Measurements from ENCODE around the gene JAZF1.

JAZF1 gene

DNA sequence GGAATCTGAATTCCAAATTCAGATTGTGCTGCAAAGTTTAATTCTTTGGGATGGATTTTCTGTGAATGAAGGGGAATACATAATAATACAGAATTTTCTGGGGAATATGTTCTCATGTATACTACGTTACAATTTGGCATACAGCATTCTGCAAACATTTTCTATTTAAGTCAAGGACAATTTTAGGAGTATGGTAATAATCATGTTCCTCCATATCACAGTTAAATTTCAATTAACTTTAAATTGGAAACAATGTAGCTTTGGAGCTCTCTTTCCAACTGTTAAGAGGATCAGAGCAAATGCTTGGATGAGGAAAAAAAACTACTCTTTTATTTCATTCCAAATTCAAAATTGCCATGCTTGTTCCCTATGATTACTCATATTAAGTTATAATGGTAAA is 217.5 kb downstream of the JAZF1 start:
- FAIRE-seq = no peak

DNA sequence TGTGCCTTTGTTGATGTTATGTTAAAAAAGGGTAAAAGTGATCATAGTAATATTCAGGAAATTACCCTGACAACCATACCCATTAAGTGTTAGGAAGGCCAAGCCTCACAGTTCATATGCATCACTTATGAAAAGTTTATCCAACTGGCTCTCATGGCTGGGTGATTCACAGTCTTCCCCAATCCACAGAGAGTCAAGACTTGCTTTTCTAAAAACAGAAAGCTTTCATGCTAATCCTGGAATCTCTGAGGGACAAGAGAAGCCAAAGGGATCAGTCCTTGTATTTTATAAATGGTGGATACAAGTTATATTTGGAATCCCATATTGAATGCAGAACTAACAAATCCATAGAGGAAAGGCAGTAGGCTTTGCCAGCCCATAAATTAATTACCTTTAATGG is 218.3 kb downstream of the JAZF1 start:
- FAIRE-seq = no peak

DNA sequence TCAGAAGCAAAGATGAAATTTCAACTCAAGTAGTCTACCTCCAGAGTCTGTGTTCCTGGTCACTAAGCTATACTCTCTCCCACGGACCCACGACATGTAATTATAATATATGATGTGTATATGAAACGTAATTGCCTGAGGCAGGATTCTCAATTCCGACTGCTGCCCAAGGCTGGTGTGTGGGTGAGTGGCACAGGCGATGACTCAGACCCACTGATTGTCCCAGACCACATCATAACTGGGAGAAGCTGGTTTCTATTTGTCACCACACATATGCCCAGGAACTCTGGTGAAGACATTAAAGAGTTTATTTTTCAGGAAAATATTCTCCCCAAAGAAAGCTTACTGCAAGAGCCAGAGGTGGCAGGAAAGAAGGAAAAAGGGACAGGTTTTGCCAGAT is 219.3 kb downstream of the JAZF1 start:
- no peak for FAIRE-seq

DNA sequence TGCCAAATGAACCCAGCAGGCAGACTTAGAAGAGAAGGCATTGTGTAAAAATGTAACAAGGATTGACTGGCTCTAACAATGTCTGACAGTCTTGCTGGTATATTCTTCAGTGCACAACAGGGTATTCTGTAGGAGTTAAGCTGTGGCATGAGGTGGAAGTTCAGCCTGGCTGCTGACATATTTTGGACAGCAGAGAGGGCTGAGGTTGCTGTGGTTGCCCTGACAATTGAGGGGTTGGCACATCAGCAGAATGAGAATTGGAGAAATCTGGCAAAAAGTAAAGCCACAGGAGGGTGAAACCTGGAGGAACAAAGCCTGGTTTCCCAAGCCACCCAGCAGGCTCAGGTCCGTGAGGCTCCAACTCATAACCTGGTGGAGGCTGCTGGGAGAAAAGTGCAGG is 220.2 kb downstream of the JAZF1 start:
- no peak for FAIRE-seq

DNA sequence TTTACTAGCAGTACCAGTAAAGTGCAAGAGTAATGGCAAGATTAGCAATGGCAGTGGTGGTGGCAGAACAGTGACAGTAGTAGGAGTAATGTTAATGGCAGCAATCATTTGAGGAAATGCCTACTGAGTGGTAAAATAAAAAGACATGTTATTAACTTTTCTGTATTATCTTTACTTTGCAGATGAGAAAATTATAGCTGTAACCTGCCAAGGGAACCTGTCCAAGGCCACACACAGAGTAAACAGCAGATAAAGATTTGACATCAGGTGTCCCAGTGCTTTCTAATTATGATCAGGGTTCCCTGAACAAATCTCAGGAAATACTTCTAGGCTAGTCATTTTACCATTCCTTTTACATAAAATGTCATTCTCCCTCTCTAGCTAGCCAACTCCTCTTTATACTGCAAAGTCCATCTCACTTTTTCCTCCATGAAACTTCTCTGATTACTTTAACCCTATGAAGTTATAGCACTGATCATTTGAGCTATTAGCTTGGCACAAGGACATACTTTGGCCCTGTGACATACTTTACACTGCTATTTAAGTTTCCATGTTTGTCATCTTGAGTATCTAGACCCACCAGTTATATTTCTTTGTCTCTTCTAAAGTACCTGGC is 221.6 kb downstream of the JAZF1 start:
- no peak for FAIRE-seq

DNA sequence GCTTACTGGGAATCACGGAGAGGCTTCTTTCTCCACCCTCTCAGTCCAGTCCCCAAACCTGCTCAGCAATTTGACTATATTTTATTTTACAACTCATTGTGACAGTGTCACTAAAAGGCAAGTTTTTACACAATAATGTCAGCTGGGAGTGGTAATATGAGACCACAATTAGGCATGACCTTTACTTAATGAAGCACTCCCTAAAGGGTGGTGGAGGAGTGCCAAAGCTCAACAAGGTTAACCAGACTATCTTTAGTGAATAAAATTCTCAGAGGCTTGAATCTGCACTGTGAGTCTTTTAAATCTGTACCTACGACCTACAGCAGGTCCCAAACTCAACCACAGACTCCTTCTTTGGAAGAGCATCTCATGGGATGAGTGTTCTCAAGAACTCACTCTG is 225.0 kb downstream of the JAZF1 start:
- no peak for FAIRE-seq

DNA sequence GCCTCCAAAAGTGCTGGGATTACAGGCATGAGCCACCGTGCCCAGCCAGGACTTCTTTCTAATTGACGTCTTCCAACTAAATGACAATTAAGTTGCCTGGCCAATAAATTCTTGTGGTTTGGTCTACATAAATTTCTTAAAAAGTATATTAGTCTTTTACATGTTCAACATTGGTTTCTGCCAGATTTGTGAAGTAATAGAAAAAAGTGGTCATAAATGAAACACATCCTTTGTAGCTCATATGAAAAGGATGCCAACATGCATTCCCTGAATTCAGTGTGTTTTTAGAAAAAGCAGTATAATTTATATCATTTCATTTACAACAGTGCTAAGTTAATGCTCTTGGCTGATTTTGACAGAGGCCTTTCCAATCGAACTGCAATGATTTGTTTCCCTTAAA is 225.6 kb downstream of the JAZF1 start:
- FAIRE-seq = no peak

DNA sequence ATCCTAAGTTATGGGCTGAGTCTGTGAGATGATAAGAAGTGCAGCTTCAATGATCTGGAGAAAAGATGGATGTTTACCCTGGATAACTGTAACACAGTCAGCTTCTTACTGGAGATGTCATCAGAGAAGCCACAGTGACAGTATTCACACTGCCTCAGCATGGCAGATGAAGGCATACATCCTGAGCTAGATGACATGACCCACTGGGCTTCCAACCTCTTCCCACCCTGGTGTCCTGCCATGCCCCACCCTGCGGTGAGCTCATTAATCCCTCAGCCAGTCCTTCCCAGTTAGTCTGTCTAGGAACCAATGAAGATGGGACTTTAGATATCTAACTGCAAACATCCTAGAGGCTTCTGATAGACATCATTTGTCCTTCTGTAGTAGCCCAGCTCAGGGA is 226.8 kb downstream of the JAZF1 start:
- no peak for FAIRE-seq

DNA sequence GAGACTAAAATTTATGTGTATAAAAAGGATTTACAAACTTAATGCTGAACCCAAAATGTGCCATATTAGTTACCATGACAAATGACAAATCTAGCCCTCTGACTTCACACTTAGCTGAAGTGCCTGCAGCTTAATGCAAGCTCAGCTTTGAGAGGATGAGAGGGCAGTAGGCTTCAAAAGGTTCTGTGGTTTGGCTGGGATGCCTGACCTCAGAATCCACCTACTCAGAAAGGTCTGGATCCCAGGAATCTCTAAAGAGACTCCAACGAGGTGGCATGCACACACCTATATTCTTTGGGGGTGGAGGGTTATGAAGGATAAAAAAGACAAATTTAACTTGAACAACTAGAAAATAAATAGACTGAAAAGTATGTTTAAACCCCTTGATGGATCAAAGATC is 227.2 kb downstream of the JAZF1 start:
- no peak for FAIRE-seq

DNA sequence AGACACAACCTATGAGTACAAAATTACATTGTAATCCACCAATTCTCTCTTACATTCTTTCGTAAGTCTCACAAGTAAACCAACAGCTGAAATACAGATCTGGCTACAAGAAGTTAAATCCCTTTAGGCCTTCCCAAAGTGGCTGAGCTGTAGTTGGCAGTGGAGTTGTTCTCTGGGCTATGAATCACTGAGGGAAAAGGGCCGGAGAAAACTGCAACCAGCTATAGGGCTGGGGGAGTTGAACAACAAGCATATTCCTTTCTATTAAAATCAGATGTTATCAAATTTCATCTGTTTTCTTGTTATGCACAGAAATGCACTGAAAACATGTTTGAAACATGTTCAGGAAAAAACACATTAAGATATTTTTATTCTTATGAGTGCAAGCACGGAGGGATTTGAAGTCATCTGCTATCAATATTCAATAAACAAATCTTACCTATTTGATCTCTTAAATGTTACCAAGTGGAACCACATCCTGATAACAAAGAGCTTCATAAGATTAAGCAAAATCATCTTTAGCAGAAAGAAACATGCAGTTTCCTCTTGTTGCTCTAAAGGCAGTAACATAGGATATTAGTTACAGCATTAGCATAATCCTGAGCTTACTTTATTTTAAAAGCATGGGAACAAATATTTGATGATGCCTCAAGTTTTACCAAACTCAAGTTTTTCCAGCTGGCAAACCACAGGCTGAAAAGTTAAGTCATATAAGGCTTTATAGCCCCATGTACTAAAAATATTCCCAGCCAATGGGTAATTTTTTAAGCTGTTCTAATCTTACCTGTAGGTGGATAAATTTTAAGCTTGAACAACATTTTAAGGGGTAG is 227.9 kb downstream of the JAZF1 start:
- FAIRE-seq = no peak

DNA sequence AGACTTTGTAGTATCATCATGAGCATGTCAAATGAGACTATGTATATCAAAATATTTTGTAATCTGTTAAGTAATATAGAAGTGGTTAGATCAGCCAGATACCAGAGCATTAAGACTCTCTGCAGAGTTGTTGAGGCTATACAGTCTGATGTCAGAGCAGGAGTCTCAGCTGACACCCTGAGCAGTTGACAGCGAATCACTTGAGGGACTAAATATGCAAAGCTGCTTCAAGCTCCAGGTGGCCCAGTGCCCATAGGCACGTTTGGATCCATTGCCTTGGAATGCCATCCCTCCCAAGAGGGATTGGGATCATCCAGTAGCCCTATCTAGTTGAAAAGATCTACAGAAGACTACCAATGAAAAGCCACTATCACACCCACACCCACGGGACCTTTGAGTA is 230.5 kb downstream of the JAZF1 start:
- FAIRE-seq = no peak

DNA sequence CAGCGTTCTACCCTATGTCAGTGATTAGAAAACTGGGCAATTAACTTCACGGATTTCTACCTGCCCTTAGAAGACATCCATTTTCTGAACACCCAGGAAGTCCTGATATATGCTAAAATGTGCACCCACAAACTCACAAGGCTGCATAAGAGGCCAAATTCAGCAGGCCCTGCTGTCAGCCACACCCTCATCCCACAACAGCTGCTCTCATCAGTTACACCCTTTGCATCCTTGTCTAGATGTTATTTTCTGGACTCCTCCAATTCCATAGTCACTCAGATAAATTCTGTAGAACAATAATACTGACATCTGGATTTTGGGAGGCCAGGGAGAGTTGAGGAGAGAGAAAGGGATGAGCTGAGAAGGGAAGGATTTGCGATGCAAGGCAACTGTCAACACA is 231.7 kb downstream of the JAZF1 start:
- no peak for FAIRE-seq

DNA sequence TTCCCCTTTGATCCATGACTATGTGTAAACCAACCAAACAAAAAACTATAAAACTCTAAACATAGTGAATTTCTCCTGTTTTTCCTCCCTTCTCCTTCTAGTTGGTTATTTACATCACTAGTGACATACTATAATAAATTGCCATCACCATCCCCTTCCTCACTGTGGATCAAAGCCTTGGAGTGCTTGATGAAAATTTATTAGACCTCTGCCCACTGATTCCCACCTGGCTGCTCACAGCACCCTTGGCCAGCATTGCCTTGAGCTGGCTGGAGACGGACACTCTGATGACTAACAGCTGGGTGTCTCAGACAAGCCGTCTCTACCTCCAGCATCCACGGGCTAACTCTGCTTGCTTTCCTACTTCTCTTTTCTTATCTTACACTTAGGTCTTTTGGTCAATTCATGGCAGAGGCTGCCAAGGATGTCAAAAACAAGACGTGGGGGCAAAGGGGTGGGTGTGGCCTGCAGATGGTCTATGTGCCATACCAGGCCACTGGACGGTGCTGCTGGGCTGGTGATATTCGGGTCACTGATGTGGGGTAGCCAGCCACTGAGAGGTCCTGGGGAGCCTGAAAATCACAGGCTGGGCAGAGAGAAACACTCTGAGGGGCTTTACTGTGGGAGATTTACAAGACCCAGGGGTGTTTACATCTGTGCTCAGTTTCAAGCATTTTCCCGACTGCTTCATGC is 232.9 kb downstream of the JAZF1 start:
- no peak for FAIRE-seq

DNA sequence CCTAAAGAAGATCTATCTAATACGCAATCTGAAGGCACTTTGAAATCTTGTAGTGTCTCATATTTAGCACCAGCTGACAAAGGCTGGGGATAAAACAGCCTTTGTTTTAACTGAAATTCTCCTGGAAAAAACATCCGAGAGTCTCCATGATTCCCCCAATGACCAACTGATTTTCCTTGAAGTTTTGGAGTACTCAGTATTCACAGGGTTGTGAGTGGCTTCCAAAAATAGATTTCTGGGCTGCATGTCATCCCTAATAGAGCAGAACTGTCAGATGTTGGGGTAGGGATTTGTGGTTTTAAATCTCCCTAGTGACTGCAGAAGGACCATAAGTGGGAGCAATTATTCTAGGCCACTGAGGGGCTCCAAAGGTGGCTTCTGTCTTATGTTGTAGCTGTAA is 234.2 kb downstream of the JAZF1 start:
- no peak for FAIRE-seq

DNA sequence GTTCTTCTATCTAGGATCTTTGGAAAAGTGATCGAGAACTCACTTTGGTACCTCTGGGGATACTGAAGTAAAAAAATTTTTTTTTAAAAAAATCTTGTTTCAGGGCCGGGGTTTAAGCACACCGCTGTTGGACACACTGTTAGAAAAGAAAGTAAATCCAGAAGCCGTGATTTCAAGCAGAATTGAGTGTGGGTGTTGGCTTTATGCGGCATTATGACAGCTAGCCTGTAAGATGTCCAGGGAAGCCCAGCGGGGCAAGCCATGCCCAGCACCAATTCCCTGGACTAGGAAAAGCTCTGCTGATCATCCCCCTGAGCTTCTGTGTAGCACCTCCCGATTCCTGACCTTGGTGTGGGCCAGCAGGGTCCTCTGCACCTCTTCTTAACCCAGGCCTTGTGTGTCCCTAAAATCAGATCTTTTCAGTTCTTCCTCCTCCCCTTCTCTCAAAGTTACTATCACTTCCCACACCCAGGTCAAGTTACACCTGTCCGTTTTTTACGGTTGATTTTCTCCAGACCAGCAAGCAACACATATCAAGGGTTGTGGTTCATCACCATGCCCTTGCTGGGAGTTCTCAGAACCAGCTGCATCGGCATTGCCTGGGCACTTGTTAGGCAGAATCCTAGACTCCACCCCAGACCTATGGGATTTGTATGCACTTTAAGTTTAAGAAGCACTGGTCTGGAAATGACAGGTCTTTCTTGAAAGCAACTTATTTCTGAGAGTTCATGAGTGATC is 235.4 kb downstream of the JAZF1 start:
- FAIRE-seq = no peak

DNA sequence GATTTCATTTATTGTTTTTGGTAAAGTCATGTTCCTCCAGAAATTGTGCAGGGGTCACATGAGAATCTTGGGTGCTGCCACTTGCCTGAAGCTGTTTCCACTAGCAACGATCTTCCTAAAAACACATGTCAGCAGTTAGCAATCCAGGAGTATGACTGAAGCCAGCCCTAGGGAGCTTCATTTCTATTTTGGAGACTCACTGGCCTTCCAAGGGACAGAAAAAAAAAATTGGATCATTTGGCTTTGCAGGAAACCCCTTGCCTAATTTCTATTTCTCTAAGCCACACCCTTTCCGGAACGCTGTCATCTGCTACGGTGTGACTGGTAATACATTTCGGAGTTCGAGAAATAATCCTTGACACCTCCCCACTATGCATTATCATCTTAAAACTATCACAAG is 236.0 kb downstream of the JAZF1 start:
- no peak for FAIRE-seq

DNA sequence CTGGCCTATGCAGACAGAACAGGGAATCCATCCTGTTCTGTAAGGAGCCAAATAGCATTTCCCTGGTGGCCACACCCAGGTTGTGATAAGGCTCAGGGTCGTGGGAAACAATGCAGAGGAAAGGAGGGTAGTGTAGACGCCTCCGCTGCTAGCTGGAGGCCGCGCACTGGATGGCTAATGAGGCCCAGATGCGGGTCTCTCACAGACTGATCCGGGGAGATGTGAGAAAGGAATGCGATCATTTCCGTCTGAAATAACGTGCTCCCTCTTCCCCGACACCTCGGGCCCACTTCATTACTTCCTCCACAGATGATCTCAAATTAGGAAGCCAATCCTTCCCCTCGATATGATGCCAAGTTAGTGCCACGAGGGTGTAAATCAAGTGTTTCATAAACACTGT is 237.4 kb downstream of the JAZF1 start:
- FAIRE-seq = no peak

DNA sequence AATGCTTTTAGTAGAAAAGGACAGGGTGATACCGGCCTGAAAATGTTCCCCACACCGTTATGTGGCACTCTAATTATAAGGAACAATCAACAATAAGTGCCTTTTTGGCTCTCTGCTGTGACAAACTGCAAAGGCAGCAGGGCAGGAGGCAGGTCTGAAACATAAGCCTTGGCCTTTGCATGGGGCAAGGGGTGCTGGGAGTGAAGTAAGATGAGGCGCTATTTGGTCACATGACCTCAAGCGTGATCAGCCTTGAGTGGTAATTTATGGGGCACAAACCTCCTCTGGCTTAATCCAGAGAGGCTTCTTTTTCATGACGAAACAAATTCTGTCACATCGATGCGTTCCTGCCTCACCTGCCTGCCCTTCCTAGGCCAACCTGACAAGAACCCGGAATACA is 237.9 kb downstream of the JAZF1 start:
- FAIRE-seq = no peak

DNA sequence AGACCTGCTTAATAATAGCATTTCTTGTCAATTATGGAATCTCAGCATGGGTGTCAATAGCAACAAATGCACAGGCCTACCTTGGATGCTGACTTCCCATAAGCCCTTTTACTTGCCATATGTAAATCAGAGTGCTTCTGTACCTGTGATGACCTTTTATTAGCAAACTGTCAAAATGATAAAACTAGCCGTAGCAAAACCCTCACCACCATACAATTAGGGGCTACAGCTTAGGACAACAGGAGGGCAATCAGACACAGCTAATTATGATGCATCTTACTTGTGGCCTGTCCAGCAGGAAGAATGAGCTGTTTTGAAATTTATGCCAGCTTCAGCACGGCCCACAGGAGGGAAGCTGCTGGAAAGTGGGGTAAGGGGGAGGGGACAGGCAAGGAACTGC is 239.1 kb downstream of the JAZF1 start:
- FAIRE-seq = no peak

DNA sequence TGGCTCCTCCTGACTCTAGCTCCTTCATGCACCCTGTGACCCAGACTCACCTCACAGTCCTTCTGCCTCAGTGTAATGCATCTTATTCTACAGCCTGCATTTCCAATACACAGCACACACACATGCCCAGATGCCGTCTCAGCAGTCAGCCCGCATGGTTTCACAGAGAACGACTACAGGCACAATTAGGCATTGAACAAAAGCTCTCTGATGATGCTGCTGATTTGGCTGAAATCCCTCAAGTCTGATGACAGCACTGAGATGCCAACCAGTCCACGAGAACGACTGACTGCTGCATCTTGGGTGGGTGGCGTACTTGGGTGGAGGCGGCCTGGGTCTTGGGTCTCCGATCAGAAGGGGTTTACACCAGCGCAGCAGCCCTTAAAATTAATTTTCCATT is 240.3 kb downstream of the JAZF1 start:
- FAIRE-seq = no peak

DNA sequence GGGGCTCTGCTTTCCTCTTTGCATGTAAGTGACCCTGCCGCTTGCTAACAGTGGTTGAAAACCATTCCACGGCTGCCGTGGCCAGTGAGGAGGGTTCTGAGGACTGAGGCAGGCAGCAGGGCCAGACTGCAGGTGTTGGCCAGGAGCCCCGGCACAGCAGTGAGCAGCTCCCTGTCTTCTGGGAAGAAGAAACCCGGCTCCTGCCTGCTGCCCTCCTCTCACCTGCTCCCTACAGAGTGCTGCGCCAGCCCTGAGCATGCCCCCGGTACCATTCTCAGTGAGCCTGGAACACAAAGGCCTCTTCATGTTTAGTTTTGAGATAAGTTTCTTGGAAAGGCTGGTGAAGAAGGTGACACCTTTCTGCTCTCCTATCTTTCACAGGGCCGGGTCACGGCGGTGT is 240.7 kb downstream of the JAZF1 start:
- no peak for FAIRE-seq

DNA sequence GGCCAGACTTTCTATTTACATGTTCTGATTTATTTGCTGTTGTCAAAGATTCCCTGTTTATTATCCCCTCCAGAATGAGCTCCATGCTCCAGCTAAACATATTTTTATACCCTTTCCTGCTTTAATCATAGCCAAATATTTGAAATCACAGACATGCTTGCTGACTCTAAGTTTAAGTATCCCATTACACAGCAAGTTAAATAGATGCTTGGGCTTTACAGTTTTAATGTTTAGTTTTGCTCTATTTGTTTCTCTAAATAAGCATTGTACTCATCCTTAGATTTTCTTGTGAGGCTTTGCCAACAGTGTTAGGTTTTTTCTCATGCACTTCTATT is 243.9 kb downstream of the JAZF1 start:
- no peak for FAIRE-seq

DNA sequence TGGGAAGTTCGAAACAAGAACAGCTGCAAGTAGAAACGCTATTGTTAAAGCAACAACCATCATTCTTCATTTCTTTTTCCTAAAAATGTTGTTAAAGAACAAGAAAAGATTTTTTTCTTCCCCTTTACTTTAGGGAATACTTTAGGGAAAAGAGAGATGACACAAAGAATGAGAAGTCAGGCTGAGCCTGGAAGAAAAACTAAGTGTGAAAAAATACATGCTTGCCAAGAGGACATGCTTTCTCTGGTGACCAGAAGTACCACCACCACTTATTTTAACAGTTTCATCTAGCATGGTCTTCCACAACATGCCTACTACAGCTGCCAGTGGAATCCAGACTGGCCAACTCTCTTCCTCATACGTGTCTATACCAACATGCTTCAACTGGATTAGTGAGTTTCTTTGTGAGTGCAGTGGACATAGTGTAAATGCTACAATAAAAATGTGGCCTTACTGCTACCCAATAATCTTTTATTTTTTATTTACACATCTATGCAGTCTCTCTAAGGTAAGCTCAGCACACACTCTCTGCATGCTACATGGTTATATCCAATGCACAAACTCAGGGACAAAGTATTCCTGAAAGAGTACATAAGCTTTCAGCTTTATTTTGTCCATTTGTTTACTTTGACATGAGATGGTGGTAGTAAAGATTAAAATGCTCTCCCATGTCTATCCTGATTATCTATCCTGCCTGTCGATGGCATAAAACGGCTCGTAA is 244.4 kb downstream of the JAZF1 start:
- no peak for FAIRE-seq

All from A204.1 (cell line).